ENCODE data around the gene CORIN. TPM values are rescaled to one million over a fixed set of nuclear protein-coding genes. Genes with fewer than 3 reads are reported as not detected.

The CORIN gene
- total RNA-seq, 2 experiments from 2014 or later: 0.29 to 0.34 TPM

DNA sequence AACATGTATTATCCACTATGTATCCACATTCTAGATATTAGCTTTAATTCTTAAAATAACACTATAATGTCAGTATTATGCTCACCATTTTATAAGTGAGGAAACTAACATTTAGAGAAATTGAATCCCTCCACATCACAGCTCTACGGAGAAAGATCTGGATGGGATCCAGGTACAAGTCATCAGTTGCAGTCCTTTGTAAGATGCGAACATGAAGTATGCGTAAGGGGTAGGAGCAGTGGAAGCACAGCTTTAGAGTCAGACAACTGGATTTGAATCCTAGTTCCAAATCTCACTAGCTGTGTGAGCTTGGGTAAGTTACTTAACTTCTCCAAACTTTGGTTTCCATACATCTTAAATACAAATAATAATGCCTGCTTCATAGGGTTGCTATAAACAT lies 190.3 kb downstream of the CORIN start:
- ATAC-seq: no peak
- H3K4me1 Mint-ChIP-seq (ENCODE audit: low read depth): no peaks in the 10 kb centered on the region
- intact Hi-C loops (cut with micrococcal nuclease): no loop called here
- CTCF ChIA-PET: no interaction called here
- peaks cover 2% of the 10 kb centered on the region for H3K27me3 Mint-ChIP-seq
- no peak for DNase-seq
- no peaks in the 10 kb centered on the region for H3K9me3 Mint-ChIP-seq
- H3K27ac Mint-ChIP-seq: no peak overlapping the region
- no peak overlapping the region for H3K4me3 Mint-ChIP-seq
- POLR2A ChIA-PET: no interaction called here
- TF ChIP-seq, protein P1, sequence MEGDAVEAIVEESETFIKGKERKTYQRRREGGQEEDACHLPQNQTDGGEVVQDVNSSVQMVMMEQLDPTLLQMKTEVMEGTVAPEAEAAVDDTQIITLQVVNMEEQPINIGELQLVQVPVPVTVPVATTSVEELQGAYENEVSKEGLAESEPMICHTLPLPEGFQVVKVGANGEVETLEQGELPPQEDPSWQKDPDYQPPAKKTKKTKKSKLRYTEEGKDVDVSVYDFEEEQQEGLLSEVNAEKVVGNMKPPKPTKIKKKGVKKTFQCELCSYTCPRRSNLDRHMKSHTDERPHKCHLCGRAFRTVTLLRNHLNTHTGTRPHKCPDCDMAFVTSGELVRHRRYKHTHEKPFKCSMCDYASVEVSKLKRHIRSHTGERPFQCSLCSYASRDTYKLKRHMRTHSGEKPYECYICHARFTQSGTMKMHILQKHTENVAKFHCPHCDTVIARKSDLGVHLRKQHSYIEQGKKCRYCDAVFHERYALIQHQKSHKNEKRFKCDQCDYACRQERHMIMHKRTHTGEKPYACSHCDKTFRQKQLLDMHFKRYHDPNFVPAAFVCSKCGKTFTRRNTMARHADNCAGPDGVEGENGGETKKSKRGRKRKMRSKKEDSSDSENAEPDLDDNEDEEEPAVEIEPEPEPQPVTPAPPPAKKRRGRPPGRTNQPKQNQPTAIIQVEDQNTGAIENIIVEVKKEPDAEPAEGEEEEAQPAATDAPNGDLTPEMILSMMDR (IDR thresholded peaks at IDR 0.05): no peak
- no peaks in the 10 kb centered on the region for H3K36me3 Mint-ChIP-seq (ENCODE audit: low read depth)

DNA sequence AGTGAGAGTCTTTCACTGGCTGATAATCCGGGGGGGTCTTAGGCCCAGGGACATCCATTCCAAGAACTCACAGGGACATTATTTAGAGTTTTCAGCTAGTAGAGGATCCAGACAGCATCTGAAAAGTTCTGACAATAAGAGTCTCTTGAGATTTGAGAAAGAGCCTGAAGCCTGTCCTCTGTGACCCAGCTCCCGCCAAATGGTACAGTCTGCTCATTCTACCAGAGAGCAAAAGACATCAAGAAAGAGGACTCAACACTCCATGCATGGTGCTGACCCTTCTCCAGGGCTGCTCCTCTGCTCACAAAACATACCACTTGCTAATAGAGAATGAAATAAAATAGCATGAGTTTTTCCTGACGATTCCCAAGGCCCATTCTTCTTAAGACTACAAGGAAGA lies 190.8 kb downstream of the CORIN start:
- TF ChIP-seq, protein P1 (IDR thresholded peaks at IDR 0.05): no peak
- ATAC-seq: no peak
- DNase-seq: no peak
- intact Hi-C loops (cut with micrococcal nuclease): no loop called here
- Mint-ChIP-seq H3K36me3 (ENCODE audit: low read depth) (no peaks in the 10 kb centered on the region), H3K4me1 (ENCODE audit: low read depth) (no peaks in the 10 kb centered on the region), H3K27ac (no peak overlapping the region), H3K9me3 (no peaks in the 10 kb centered on the region), H3K4me3 (no peak overlapping the region), H3K27me3 (peaks cover 4% of the 10 kb centered on the region)
- ChIA-PET CTCF (no interaction called here), POLR2A (interaction anchor here (0.6 kb wide), 1 partner anchor 284 kb away, joined by 3 read pairs; no protein-coding TSS in a partner anchor)

DNA sequence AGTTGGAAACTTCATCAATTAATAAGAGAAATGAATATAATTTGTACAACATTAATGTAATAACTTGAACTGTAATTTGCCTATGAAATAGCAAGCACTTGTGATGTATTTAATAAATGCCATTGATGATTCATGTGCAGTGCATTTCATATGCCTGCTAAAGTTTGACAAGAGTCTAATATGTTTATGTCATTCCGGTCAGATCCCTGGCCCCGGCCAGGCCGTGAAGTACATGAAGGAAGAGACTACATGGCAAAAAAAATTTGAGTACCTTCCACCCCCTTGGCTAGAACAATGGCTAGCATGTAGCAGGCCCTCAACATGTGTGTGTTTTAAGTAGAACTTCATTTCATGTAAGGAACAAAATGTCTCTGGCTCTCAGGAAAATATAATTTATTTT lies 191.5 kb downstream of the CORIN start:
- Mint-ChIP-seq H3K9me3 (no peaks in the 10 kb centered on the region), H3K27me3 (peaks cover 4% of the 10 kb centered on the region), H3K27ac (no peak overlapping the region), H3K36me3 (ENCODE audit: low read depth) (no peaks in the 10 kb centered on the region), H3K4me3 (no peak overlapping the region), H3K4me1 (ENCODE audit: low read depth) (no peaks in the 10 kb centered on the region)
- TF ChIP-seq, protein P1 (IDR thresholded peaks at IDR 0.05): no peak
- ATAC-seq (no peak), DNase-seq (no peak)
- POLR2A ChIA-PET: interaction anchor here (0.6 kb wide), 1 partner anchor 285 kb away, joined by 3 read pairs; no protein-coding TSS in a partner anchor
- intact Hi-C loops (cut with micrococcal nuclease): no loop called here
- CTCF ChIA-PET: no interaction called here

GRCh38 chr4:47643845-47644244 lies 194.0 kb downstream of the CORIN start:
- TF ChIP-seq, protein P1 (IDR thresholded peaks at IDR 0.05): no peak
- Mint-ChIP-seq H3K27ac (no peak overlapping the region), H3K36me3 (ENCODE audit: low read depth) (no peaks in the 10 kb centered on the region), H3K4me3 (no peak overlapping the region), H3K9me3 (no peaks in the 10 kb centered on the region), H3K27me3 (peaks cover 4% of the 10 kb centered on the region), H3K4me1 (ENCODE audit: low read depth) (no peaks in the 10 kb centered on the region)
- DNase-seq (no peak), ATAC-seq (no peak)
- intact Hi-C loops (cut with micrococcal nuclease): no loop called here
- CTCF ChIA-PET: no interaction called here
- POLR2A ChIA-PET: no interaction called here

- TF ChIP-seq, protein P1 (IDR thresholded peaks at IDR 0.05): no peak
- CTCF ChIA-PET: interaction anchor here (0.6 to 0.8 kb wide), 2 partner anchors 8 to 25 kb away, joined by 3 to 5 read pairs; no protein-coding TSS in a partner anchor
- intact Hi-C loops (cut with micrococcal nuclease): no loop called here
- POLR2A ChIA-PET: no interaction called here
- no peaks in the 10 kb centered on the region for H3K4me1 Mint-ChIP-seq (ENCODE audit: low read depth)
- ATAC-seq: no peak
- H3K27ac Mint-ChIP-seq: no peak overlapping the region
- DNase-seq: no peak
- H3K9me3 Mint-ChIP-seq: no peaks in the 10 kb centered on the region
- H3K27me3 Mint-ChIP-seq: peaks cover 4% of the 10 kb centered on the region
- no peaks in the 10 kb centered on the region for H3K36me3 Mint-ChIP-seq (ENCODE audit: low read depth)
- H3K4me3 Mint-ChIP-seq: no peak overlapping the region
Measured at GRCh38 chr4:47642985-47643760, 194.7 kb downstream of the CORIN start.

Measured in activated CD8-positive, alpha-beta T cell treated with anti-CD3 and anti-CD28 coated beads for 36 hours (primary cell).